Smooth muscle cell (in vitro differentiated cells): ENCODE measurements around the gene ATP1B2. TPM values are rescaled to one million over a fixed set of nuclear protein-coding genes. Genes with fewer than 3 reads are reported as not detected.
"Not testable (repeated sequence)": the region's sequence is repeated elsewhere in the genome, so short reads cannot be mapped to it uniquely, and the experiment has no call there.

Experiments
- DNase-seq: peaks from one replicate; lab custom pipeline; 2025; ENCODE audit not compliant: unreplicated experiment; lab: John Stamatoyannopoulos, UW
- H2AFZ ChIP-seq: fragments of 200-600 bp; sonication (generic); 2 replicates; pipeline ENCODE4 v1.6.0; 2016; ENCODE audit warnings: antibody characterized with exemption, low read depth, mild to moderate bottlenecking
- H3F3A ChIP-seq: fragments of 200-600 bp; sonication (generic); 2 replicates; pipeline ENCODE4 v1.6.0; 2017; ENCODE audit warnings: antibody characterized with exemption, low read depth
- H3K27ac ChIP-seq: fragments of 200-600 bp; sonication (generic); 2 replicates; pipeline ENCODE4 v1.5.1; 2016; ENCODE audit warnings: low read depth, mild to moderate bottlenecking
- H3K27me3 ChIP-seq: fragments of 200-600 bp; sonication (generic); 2 replicates; pipeline ENCODE4 v1.6.1; 2016; ENCODE audit warnings: low read depth, mild to moderate bottlenecking
- H3K36me3 ChIP-seq: fragments of 200-600 bp; sonication (generic); 2 replicates; pipeline ENCODE4 v1.5.1; 2016; ENCODE audit warnings: low read depth
- H3K4me1 ChIP-seq: fragments of 200-600 bp; sonication (generic); 2 replicates; pipeline ENCODE4 v1.5.1; 2016; ENCODE audit warnings: low read depth
- H3K4me2 ChIP-seq: fragments of 200-600 bp; sonication (generic); 2 replicates; pipeline ENCODE4 v1.6.0; 2016; ENCODE audit warnings: mild to moderate bottlenecking
- H3K4me3 ChIP-seq: fragments of 200-600 bp; sonication (generic); 2 replicates; pipeline ENCODE4 v1.5.1; 2016; ENCODE audit warnings: mild to moderate bottlenecking
- H3K79me2 ChIP-seq: fragments of 200-600 bp; sonication (generic); 2 replicates; pipeline ENCODE4 v1.6.0; 2016; ENCODE audit warnings: low read depth, mild to moderate bottlenecking
- H3K9ac ChIP-seq: fragments of 200-600 bp; sonication (generic); 2 replicates; pipeline ENCODE4 v1.6.0; 2016; ENCODE audit warnings: low read depth
- H3K9me3 ChIP-seq: fragments of 200-600 bp; sonication (generic); replicated peaks from 2 replicates; pipeline ENCODE4 v1.5.1; 2016; ENCODE audit warnings: low read depth
- H4K20me1 ChIP-seq: fragments of 200-600 bp; sonication (generic); 2 replicates; pipeline ENCODE4 v1.6.0; 2016; ENCODE audit warnings: low read depth
- CTCF ChIP-seq: fragments of 200-600 bp; sonication (generic); IDR thresholded peaks from 2 replicates; pipeline ENCODE4 v1.5.1; 2017; ENCODE audit warnings: borderline replicate concordance, mild to moderate bottlenecking, antibody characterized with exemption; ENCODE audit not compliant: insufficient read depth, poor library complexity, severe bottlenecking
- whole genome bisulfite sequencing: methylation state at CpG from one replicate; pipeline ENCODE4 v1.1.7; 2016; ENCODE audit warnings: low lambda C conversion rate; 5-methylcytosine and 5-hydroxymethylcytosine counted together
- polyA plus RNA-seq: library from polyadenylated mRNA; unstranded; fragments of >200 nt; fragmentation: Nextera tagmentation; extraction: Ambion mirVana; gene quantifications from 2 replicates; pipeline ENCODE4 v1.2.1, GENCODE V29; 2016
- total RNA-seq: library from RNA; depleted of rRNA; stranded (reverse); fragments of >200 nt; gene quantifications from 2 replicates; pipeline ENCODE4 v1.2.3, GENCODE V29; 2014

ATP1B2 gene
- total and polyA plus RNA-seq, 2 experiments from 2014 or later, result 0.85 to 4.4 TPM

GRCh38 chr17:7620835-7621234 lies 29.9 kb upstream of the ATP1B2 start:
- Histone ChIP-seq H3K79me2 (no peaks in the 10 kb centered on the region), H3K4me2 (no peak overlapping the region), H3K27me3 (no peaks in the 10 kb centered on the region), H3K4me1 (no peaks in the 10 kb centered on the region), H3K27ac (no peak overlapping the region), H3K4me3 (no peak overlapping the region), H3F3A (no peaks in the 10 kb centered on the region), H3K9ac (no peak overlapping the region), H3K9me3 (no peaks in the 10 kb centered on the region), H2AFZ (no peak overlapping the region), H4K20me1 (no peaks in the 10 kb centered on the region), H3K36me3 (no peaks in the 10 kb centered on the region)
- DNase-seq, result no peak
- TF ChIP-seq CTCF, result no peak
- 97% methylated on average over 8 of the region's 8 CpGs for WGBS

- no peaks in the 10 kb centered on the region for H3K4me1 ChIP-seq
- TF ChIP-seq CTCF, result no peak
- H3K4me3 ChIP-seq, result no peak overlapping the region
- H3K9me3 ChIP-seq, result no peaks in the 10 kb centered on the region
- H3K36me3 ChIP-seq, result no peaks in the 10 kb centered on the region
- H3F3A ChIP-seq, result no peaks in the 10 kb centered on the region
- DNase-seq, result no peak
- WGBS, result 92% methylated on average over 5 of the region's 5 CpGs
- no peak overlapping the region for H3K4me2 ChIP-seq
- H3K9ac ChIP-seq, result no peak overlapping the region
- no peak overlapping the region for H3K27ac ChIP-seq
- H3K27me3 ChIP-seq, result no peaks in the 10 kb centered on the region
- H3K79me2 ChIP-seq, result peaks cover 8% of the 10 kb centered on the region
- H4K20me1 ChIP-seq, result no peaks in the 10 kb centered on the region
- H2AFZ ChIP-seq, result no peak overlapping the region
Measured at GRCh38 chr17:7623661-7624060, 27.1 kb upstream of the ATP1B2 start.

- not testable (repeated sequence) for H3K4me2 ChIP-seq, H3K36me3 ChIP-seq, H3K27me3 ChIP-seq, H3K9me3 ChIP-seq, H3K9ac ChIP-seq, H3K4me3 ChIP-seq, H2AFZ ChIP-seq, H4K20me1 ChIP-seq, H3F3A ChIP-seq, H3K4me1 ChIP-seq, DNase-seq, H3K27ac ChIP-seq, H3K79me2 ChIP-seq
- WGBS, result 98% methylated on average over 16 of the region's 16 CpGs
Measured at GRCh38 chr17:7625749-7626148, 25.0 kb upstream of the ATP1B2 start.

- WGBS, result 96% methylated on average over 7 of the region's 7 CpGs
- no peaks in the 10 kb centered on the region for H3K9me3 ChIP-seq
- no peaks in the 10 kb centered on the region for H3K4me1 ChIP-seq
- H3K27ac ChIP-seq, result no peak overlapping the region
- H3K4me3 ChIP-seq, result peak overlapping the region; percentile 87
- no peaks in the 10 kb centered on the region for H3K27me3 ChIP-seq
- no peaks in the 10 kb centered on the region for H3K36me3 ChIP-seq
- no peak for TF ChIP-seq CTCF
- H4K20me1 ChIP-seq, result no peaks in the 10 kb centered on the region
- peaks cover 8% of the 10 kb centered on the region for H3K79me2 ChIP-seq
- H3F3A ChIP-seq, result no peaks in the 10 kb centered on the region
- no peak for DNase-seq
- no peak overlapping the region for H2AFZ ChIP-seq
- H3K4me2 ChIP-seq, result peak overlapping the region; percentile 87
- no peak overlapping the region for H3K9ac ChIP-seq
Measured at GRCh38 chr17:7626307-7626706, 24.4 kb upstream of the ATP1B2 start.
